ENCODE measurements around the gene TYW1B. TPM values are rescaled to one million over a fixed set of nuclear protein-coding genes. Genes with fewer than 3 reads are reported as not detected.
"Not testable (repeated sequence)": the region's sequence is repeated elsewhere in the genome, so short reads cannot be mapped to it uniquely, and the experiment has no call there.

TYW1B gene, protein sequence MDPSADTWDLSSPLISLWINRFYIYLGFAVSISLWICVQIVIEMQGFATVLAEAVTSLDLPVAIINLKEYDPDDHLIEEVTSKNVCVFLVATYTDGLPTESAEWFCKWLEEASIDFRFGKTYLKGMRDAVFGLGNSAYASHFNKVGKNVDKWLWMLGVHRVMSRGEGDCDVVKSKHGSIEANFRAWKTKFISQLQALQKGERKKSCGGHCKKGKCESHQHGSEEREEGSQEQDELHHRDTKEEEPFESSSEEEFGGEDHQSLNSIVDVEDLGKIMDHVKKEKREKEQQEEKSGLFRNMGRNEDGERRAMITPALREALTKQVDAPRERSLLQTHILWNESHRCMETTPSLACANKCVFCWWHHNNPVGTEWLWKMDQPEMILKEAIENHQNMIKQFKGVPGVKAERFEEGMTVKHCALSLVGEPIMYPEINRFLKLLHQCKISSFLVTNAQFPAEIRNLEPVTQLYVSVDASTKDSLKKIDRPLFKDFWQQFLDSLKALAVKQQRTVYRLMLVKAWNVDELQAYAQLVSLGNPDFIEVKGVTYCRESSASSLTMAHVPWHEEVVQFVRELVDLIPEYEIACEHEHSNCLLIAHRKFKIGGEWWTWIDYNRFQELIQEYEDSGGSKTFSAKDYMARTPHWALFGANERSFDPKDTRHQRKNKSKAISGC
- total RNA-seq (ENCODE audit: unreplicated experiment): 1.9 TPM
- long read RNA-seq, partial matches to known transcripts: 0 of 1 reads
- long read RNA-seq, other reads (novel, unspliced or antisense): 1 of 1 reads

DNA sequence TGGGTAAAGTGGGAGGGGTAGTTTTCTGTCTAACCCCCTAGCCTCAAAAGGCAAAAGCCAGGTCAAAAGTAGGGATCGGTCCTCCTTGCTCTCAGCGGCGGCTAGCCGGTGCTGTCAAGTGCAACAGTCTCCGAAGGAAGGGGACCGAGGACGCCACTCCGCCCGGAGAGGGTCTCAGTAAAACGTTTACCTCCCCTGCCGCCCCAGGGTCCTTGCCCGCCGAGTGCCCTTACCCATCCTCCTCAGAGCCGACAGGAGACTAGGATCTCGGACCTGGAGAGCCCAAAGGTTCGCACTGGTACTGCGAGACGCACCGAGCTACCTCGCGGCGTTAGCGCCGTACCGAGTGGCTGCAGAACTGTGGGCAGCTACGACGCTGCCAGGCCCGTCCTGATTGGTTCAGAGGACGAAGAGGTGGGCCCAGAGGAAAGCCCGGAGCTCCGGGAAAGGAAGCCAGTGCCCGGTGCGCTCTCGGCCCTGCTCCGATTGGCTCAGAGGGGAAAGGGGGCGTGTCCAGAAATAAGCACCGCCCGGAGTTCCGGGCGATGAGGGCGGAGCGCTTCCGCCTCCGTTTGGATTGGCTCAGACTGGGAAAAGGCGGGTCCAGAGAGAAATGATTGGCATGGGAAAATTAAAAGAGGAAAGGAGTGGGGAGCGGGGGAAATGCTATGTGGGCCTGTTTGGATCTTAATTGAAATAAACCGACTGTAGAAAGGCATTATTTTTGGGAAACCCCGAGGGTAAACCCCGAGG lies at the start of gene TYW1B:
Gene TYW1B, minus strand, starts transcription at position 362 of the 753 bp plus-strand sequence. Its CDS starts 125 bp downstream, at position 237.
- not testable (repeated sequence) for H3K27me3 Mint-ChIP-seq (ENCODE audit: unreplicated experiment); H3K36me3 Mint-ChIP-seq (ENCODE audit: low read depth, unreplicated experiment); H3K9me3 Mint-ChIP-seq (ENCODE audit: unreplicated experiment)
- Mint-ChIP-seq H3K4me3 (ENCODE audit: unreplicated experiment) (peak within 1 kb of the TSS; percentile 97), H3K4me1 (ENCODE audit: unreplicated experiment) (peaks cover 10% of the 10 kb centered on the region), H3K27ac (ENCODE audit: unreplicated experiment) (peak within 1 kb of the TSS; percentile 86)
- peak; percentile 97 for DNase-seq (ENCODE audit: low spot score)

DNA sequence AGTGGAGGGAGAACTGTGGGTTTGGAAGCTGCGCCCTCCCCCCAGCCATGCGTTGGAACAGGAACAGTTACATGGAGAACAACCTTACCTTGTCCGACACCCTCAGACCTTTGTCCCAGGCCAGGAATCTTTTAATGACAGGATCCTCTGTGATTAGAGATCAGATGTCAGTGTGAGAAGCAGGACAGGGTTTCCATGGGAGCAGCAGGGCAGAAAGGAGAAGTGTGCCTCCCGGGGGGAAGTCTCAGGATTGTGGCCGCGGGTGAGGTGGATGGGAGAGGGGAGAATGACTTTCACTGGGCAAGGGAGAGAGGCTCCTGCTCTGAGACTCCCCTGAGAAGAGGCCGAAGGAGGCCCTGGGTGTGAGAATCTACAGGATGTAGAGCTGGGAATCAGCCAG lies 39.6 kb upstream of the TYW1B start:
- not testable (repeated sequence) for H3K4me3 Mint-ChIP-seq (ENCODE audit: unreplicated experiment); H3K9me3 Mint-ChIP-seq (ENCODE audit: unreplicated experiment); H3K4me1 Mint-ChIP-seq (ENCODE audit: unreplicated experiment); H3K36me3 Mint-ChIP-seq (ENCODE audit: low read depth, unreplicated experiment); DNase-seq (ENCODE audit: low spot score); H3K27ac Mint-ChIP-seq (ENCODE audit: unreplicated experiment); H3K27me3 Mint-ChIP-seq (ENCODE audit: unreplicated experiment)

DNA sequence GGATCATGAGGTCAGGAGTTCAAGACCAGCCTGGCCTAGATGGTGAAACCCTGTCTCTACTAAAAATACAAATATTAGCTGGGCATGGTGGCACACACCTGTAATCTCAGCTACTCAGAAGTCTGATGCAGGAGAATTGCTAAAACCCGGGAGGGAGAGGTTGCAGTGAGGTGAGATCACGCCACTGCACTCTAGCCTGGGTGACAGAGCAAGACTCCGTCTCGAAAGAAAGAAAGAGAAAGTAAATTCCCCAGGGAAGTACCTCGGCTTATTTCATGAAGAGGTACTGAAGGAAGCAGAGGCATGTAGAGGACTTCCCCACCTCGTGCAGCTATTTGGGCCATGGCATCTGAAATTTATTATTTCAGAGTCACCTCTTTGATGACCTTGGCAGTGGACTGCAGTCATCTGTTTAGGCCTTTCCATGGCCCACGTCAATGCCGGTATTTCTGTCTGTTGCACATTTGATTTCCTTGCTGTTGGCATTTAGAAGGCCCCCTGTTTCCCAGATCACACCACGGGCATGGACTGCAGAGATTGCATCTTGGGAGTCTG lies 30.9 kb upstream of the TYW1B start:
- not testable (repeated sequence) for H3K36me3 Mint-ChIP-seq (ENCODE audit: low read depth, unreplicated experiment); H3K9me3 Mint-ChIP-seq (ENCODE audit: unreplicated experiment); DNase-seq (ENCODE audit: low spot score); H3K4me1 Mint-ChIP-seq (ENCODE audit: unreplicated experiment); H3K27ac Mint-ChIP-seq (ENCODE audit: unreplicated experiment); H3K4me3 Mint-ChIP-seq (ENCODE audit: unreplicated experiment); H3K27me3 Mint-ChIP-seq (ENCODE audit: unreplicated experiment)

DNA sequence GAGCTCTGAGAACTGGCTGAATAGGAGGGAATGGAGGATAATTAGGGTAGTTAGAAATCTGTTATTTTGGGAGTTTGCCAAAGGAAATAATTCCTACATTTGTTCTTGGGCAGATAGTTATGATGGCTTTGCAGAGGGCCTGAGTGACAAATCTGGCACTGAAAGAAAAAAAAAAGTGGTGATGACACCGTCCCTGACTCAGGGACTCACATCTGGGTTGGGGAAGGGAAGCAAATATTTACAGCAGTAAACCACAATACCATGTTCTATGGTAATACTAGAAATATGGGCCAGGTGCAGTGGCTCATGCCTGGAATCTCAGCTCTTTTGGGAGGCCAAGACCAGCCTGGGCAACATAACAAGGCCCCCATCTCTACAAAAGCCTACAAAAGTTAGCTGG lies 29.9 kb upstream of the TYW1B start:
- not testable (repeated sequence) for H3K27me3 Mint-ChIP-seq (ENCODE audit: unreplicated experiment); H3K36me3 Mint-ChIP-seq (ENCODE audit: low read depth, unreplicated experiment); H3K9me3 Mint-ChIP-seq (ENCODE audit: unreplicated experiment); DNase-seq (ENCODE audit: low spot score); H3K4me3 Mint-ChIP-seq (ENCODE audit: unreplicated experiment); H3K4me1 Mint-ChIP-seq (ENCODE audit: unreplicated experiment); H3K27ac Mint-ChIP-seq (ENCODE audit: unreplicated experiment)

GRCh38 chr7:72855261-72855660 lies 27.3 kb upstream of the TYW1B start:
- not testable (repeated sequence) for H3K27ac Mint-ChIP-seq (ENCODE audit: unreplicated experiment); H3K4me1 Mint-ChIP-seq (ENCODE audit: unreplicated experiment); H3K4me3 Mint-ChIP-seq (ENCODE audit: unreplicated experiment); H3K36me3 Mint-ChIP-seq (ENCODE audit: low read depth, unreplicated experiment); DNase-seq (ENCODE audit: low spot score); H3K9me3 Mint-ChIP-seq (ENCODE audit: unreplicated experiment); H3K27me3 Mint-ChIP-seq (ENCODE audit: unreplicated experiment)

- DNase-seq (ENCODE audit: low spot score); H3K27me3 Mint-ChIP-seq (ENCODE audit: unreplicated experiment); H3K9me3 Mint-ChIP-seq (ENCODE audit: unreplicated experiment); H3K4me3 Mint-ChIP-seq (ENCODE audit: unreplicated experiment); H3K27ac Mint-ChIP-seq (ENCODE audit: unreplicated experiment); H3K4me1 Mint-ChIP-seq (ENCODE audit: unreplicated experiment); H3K36me3 Mint-ChIP-seq (ENCODE audit: low read depth, unreplicated experiment): not testable (repeated sequence)
Measured at GRCh38 chr7:72852937-72853336, 24.9 kb upstream of the TYW1B start.

DNA sequence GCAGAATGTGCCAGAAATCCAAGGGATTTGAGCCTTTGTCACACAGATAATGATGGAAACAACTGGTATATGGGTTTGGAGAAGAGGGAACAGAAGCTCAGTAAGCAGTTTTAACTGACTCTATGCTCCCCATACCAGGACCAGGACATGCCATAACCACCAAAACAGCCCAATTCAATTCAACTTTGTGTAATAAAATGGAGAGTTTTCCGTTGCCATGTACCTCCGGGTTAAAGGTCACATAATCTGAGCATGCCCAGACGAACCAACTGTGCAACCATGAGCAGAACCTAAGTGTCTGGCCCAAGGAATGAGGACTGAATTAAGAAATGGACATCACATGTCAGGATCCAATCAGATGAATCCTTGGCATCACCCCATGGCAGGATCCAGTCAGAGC lies 22.7 kb upstream of the TYW1B start:
- H3K9me3 Mint-ChIP-seq (ENCODE audit: unreplicated experiment); H3K27ac Mint-ChIP-seq (ENCODE audit: unreplicated experiment); DNase-seq (ENCODE audit: low spot score); H3K4me1 Mint-ChIP-seq (ENCODE audit: unreplicated experiment); H3K36me3 Mint-ChIP-seq (ENCODE audit: low read depth, unreplicated experiment); H3K27me3 Mint-ChIP-seq (ENCODE audit: unreplicated experiment); H3K4me3 Mint-ChIP-seq (ENCODE audit: unreplicated experiment): not testable (repeated sequence)

- not testable (repeated sequence) for H3K27ac Mint-ChIP-seq (ENCODE audit: unreplicated experiment); DNase-seq (ENCODE audit: low spot score); H3K4me3 Mint-ChIP-seq (ENCODE audit: unreplicated experiment); H3K9me3 Mint-ChIP-seq (ENCODE audit: unreplicated experiment); H3K27me3 Mint-ChIP-seq (ENCODE audit: unreplicated experiment); H3K4me1 Mint-ChIP-seq (ENCODE audit: unreplicated experiment)
- H3K36me3 Mint-ChIP-seq (ENCODE audit: low read depth, unreplicated experiment): peaks cover 16% of the 10 kb centered on the region
Measured at GRCh38 chr7:72844146-72844545, 16.1 kb upstream of the TYW1B start.

DNA sequence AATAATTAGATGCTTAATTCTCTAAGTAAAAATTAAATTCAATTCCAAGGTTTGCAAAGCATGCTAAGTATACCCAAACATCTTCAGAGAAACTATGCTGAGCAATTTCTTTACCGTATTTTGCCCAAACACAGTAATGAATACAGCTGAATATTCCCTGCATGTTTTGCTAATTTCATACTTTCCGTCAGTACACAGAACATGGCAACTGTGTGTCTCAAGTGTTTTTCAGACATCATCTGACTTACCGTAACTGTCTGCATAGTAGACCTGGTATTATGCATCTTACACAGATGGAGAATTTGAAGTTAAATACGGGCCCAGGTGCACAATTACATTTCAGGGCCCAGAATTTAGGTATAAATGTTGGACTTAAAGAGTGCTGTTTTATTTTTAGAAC lies 15.2 kb upstream of the TYW1B start:
- DNase-seq (ENCODE audit: low spot score); H3K27me3 Mint-ChIP-seq (ENCODE audit: unreplicated experiment); H3K27ac Mint-ChIP-seq (ENCODE audit: unreplicated experiment); H3K9me3 Mint-ChIP-seq (ENCODE audit: unreplicated experiment); H3K4me3 Mint-ChIP-seq (ENCODE audit: unreplicated experiment); H3K4me1 Mint-ChIP-seq (ENCODE audit: unreplicated experiment): not testable (repeated sequence)
- peaks cover 16% of the 10 kb centered on the region for H3K36me3 Mint-ChIP-seq (ENCODE audit: low read depth, unreplicated experiment)

- H3K9me3 Mint-ChIP-seq (ENCODE audit: unreplicated experiment); H3K4me1 Mint-ChIP-seq (ENCODE audit: unreplicated experiment); H3K27me3 Mint-ChIP-seq (ENCODE audit: unreplicated experiment); H3K27ac Mint-ChIP-seq (ENCODE audit: unreplicated experiment); DNase-seq (ENCODE audit: low spot score): not testable (repeated sequence)
- Mint-ChIP-seq H3K4me3 (ENCODE audit: unreplicated experiment) (peak overlapping the region; percentile 80), H3K36me3 (ENCODE audit: low read depth, unreplicated experiment) (peaks cover 21% of the 10 kb centered on the region)
Measured at GRCh38 chr7:72840966-72841511, 13.0 kb upstream of the TYW1B start.

- not testable (repeated sequence) for H3K4me1 Mint-ChIP-seq (ENCODE audit: unreplicated experiment); H3K9me3 Mint-ChIP-seq (ENCODE audit: unreplicated experiment); H3K27me3 Mint-ChIP-seq (ENCODE audit: unreplicated experiment); DNase-seq (ENCODE audit: low spot score); H3K4me3 Mint-ChIP-seq (ENCODE audit: unreplicated experiment); H3K27ac Mint-ChIP-seq (ENCODE audit: unreplicated experiment)
- H3K36me3 Mint-ChIP-seq (ENCODE audit: low read depth, unreplicated experiment): peaks cover 23% of the 10 kb centered on the region
Measured at GRCh38 chr7:72838315-72838714, 10.3 kb upstream of the TYW1B start.
